CD4-positive, alpha-beta memory T cell (primary cell): ENCODE measurements around the gene ACTL8. TPM values are rescaled to one million over a fixed set of nuclear protein-coding genes. Genes with fewer than 3 reads are reported as not detected.

Experiments used
- CTCF ChIA-PET: fragments of 350-600 bp; sonication (Branson Sonifier 250); formaldehyde crosslinking; loops from one replicate; lab custom pipeline; 2021; ENCODE audit warnings: inconsistent platforms; ENCODE audit not compliant: partially characterized antibody; lab: Charles Lee
- POLR2A ChIA-PET: fragments of 350-600 bp; sonication (Branson Sonifier 250); formaldehyde crosslinking; loops from one replicate; lab custom pipeline; 2021; ENCODE audit not compliant: partially characterized antibody; lab: Charles Lee
- DNase-seq, 5 donors: peaks; one replicate each; pipeline versions ENCODE4 v3.0.0 to v3.0.0-alpha.2; 2020 to 2022; ENCODE audit warnings: mixed read lengths in 1 of 5
- H3K27ac ChIP-seq: one replicate; pipeline ENCODE4 v1.7.0; 2013; ENCODE audit warnings: low read depth, low read length
- H3K27me3 ChIP-seq: 2 replicates; pipeline ENCODE4 v1.7.0; 2013; ENCODE audit warnings: mild to moderate bottlenecking, low read length, moderate library complexity; ENCODE audit not compliant: insufficient read depth
- H3K36me3 ChIP-seq: 2 replicates; pipeline ENCODE4 v1.7.0; 2013; ENCODE audit warnings: mild to moderate bottlenecking, low read length, moderate library complexity; ENCODE audit not compliant: insufficient read depth
- H3K4me1 ChIP-seq: 2 replicates; pipeline ENCODE4 v1.7.0; 2013; ENCODE audit warnings: mild to moderate bottlenecking, low read length, moderate library complexity; ENCODE audit not compliant: insufficient read depth
- H3K4me3 ChIP-seq, 2 donors: one replicate each; pipeline ENCODE4 v1.7.0; 2013; ENCODE audit warnings: low read length in 2 of 2, mild to moderate bottlenecking in 1 of 2
- H3K9me3 ChIP-seq, 2 donors: one replicate each; pipeline ENCODE4 v1.7.0; 2013; ENCODE audit warnings: low read length in 2 of 2, control low read depth in 1 of 2; ENCODE audit not compliant: control insufficient read depth in 1 of 2
- H3K27ac Mint-ChIP-seq, 7 donors: one replicate each; pipeline ENCODE4 v1.8.0; 2020 to 2021; ENCODE audit warnings: mixed read lengths in 7 of 7, mild to moderate bottlenecking in 6 of 7, inconsistent platforms in 3 of 7, moderate library complexity in 3 of 7
- H3K27me3 Mint-ChIP-seq, 2 donors: one replicate each; pipeline ENCODE4 v1.8.0; 2020 to 2021; ENCODE audit warnings: mixed read lengths in 2 of 2
- H3K36me3 Mint-ChIP-seq, 2 donors: one replicate each; pipeline ENCODE4 v1.8.0; 2020 to 2021; ENCODE audit warnings: mixed read lengths in 2 of 2, inconsistent platforms in 1 of 2, mild to moderate bottlenecking in 1 of 2
- H3K4me1 Mint-ChIP-seq, 4 donors: one replicate each; pipeline ENCODE4 v1.8.0; 2020 to 2021; ENCODE audit warnings: mixed read lengths in 4 of 4, mild to moderate bottlenecking in 1 of 4
- H3K4me3 Mint-ChIP-seq, 8 donors: one replicate each; pipeline ENCODE4 v1.8.0; 2020 to 2021; ENCODE audit warnings: mixed read lengths in 8 of 8, mild to moderate bottlenecking in 7 of 8, moderate library complexity in 6 of 8, inconsistent platforms in 3 of 8
- H3K9me3 Mint-ChIP-seq, 8 donors: one replicate each; pipeline ENCODE4 v1.8.0; 2020 to 2021; ENCODE audit warnings: mixed read lengths in 8 of 8, mild to moderate bottlenecking in 5 of 8, inconsistent platforms in 3 of 8, moderate library complexity in 1 of 8
- intact Hi-C: fragments of 100-400 bp; cut with micrococcal nuclease; formaldehyde crosslinking; loops from one replicate; pipeline ENCODE4 v1.15.1; 2023
- polyA plus RNA-seq, 2 donors: library from polyadenylated mRNA; unstranded; fragments of 300-500 nt; fragmentation: Illumina TruSeq; gene quantifications; one replicate each; pipeline ENCODE4 v1.2.3, GENCODE V29; 2021
- total RNA-seq, 2 experiments: library from RNA; stranded (reverse); gene quantifications; one replicate each; pipeline ENCODE4 v1.2.3, GENCODE V29; 2021

Gene ACTL8
- total and polyA plus RNA-seq, 4 experiments from 2014 or later: not detected

DNA sequence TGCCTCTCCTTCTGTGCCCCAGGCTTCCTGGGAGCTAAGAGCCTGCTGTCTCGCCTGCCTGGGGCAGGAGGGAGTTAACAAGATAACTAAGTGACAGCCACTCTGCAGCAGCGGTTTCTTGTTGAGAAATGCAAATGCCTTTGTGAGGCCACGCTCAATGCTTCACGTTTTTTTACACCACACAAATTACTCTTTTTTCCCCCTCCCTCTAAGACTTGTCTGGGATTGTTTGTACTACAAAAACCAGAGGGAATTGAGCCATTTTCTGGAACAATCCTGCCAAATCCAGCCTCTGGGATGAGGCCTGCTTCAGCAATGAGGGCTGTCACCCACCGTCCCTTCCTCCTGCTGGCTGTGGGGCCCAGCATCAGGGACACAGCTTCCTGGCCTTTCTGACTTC is 119.6 kb downstream of the ACTL8 start:
- intact Hi-C loops: no loop called here

DNA sequence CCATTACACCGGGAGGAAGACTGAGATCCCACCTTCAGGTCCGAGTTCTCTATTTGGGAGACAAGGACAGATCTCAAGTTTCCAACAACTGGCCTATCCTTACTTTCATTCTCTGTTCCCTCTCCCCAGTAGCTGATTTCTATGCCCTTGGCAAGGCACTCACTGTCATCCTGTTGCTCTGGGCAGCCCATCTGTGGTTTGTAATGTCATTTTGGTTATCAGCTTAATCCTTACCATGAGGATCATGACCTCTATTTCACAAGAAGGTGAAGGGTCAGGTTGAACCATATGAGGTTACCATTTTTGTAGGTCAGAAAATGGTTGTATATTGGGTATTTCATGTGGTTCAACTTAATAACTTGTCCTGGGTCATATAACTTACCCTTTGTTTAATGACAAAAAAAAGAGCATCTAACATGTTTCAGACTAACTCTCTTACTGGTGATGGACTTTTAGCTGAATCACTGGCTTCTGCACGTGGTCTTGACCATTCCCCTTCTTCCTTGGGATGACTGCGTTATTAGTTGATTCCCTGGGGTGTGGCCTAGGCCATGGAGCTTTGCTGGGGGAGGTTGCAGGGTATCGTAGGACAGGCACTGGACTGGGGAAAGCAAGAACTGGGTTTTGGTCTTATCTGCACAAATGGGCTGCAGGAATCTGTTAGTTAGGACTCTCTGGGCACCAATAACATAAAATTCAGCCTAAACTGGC is 120.2 kb downstream of the ACTL8 start:
- DNase-seq: no peak
- intact Hi-C loops: no loop called here
- H3K27me3 Mint-ChIP-seq: peaks cover 1 to 4% of the 10 kb centered on the region in 2 donors

More for the DNA sequence above, 119.6 kb downstream of the ACTL8 start:
- ChIA-PET CTCF (no interaction called here), POLR2A (no interaction called here)
- no peak for DNase-seq
- Histone ChIP-seq H3K4me3 (no peak overlapping the region), H3K36me3 (no peaks in the 10 kb centered on the region), H3K4me1 (no peaks in the 10 kb centered on the region), H3K9me3 (no peaks in the 10 kb centered on the region), H3K27me3 (no peaks in the 10 kb centered on the region), H3K27ac (no peak overlapping the region)
- H3K4me1 Mint-ChIP-seq: peaks cover 0 to 2% (median 0%) of the 10 kb centered on the region in 4 donors
- H3K27me3 Mint-ChIP-seq: peaks cover 1 to 4% of the 10 kb centered on the region in 2 donors
- no peak overlapping the region for H3K27ac Mint-ChIP-seq
- peaks cover 0 to 5% (median 2%) of the 10 kb centered on the region in 8 donors for H3K9me3 Mint-ChIP-seq
- no peaks in the 10 kb centered on the region for H3K36me3 Mint-ChIP-seq
- peak overlapping the region in 1 of 8 donors; percentile 3 for H3K4me3 Mint-ChIP-seq

DNA sequence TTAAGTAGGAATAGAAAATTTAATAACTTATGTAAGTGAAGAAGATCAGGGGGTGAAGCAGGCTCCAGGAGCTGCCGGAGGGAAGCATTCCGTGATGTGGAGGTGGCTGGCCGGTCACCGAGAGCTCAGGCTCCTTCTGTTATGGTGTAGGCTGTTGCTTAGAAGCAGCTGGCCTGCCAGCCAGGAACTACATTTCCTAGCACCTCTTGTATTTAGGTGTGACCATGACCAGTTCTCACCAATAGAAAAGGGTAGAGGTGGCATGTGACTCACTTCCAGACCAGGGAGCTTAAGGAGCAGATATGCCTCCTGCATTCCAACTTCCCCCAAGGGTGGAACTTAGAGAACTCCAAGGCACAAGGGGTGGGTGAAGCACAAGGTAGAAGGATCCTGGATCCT is 120.7 kb downstream of the ACTL8 start:
- H3K27me3 ChIP-seq: no peaks in the 10 kb centered on the region
- no peak overlapping the region for H3K27ac Mint-ChIP-seq
- H3K4me3 ChIP-seq: no peak overlapping the region
- peaks cover 0 to 2% (median under 1%) of the 10 kb centered on the region in 8 donors for H3K9me3 Mint-ChIP-seq
- no peak overlapping the region for H3K27ac ChIP-seq
- peaks cover 1 to 4% of the 10 kb centered on the region in 2 donors for H3K27me3 Mint-ChIP-seq
- intact Hi-C loops: no loop called here
- no peaks in the 10 kb centered on the region for H3K36me3 Mint-ChIP-seq
- H3K9me3 ChIP-seq: no peaks in the 10 kb centered on the region
- no peaks in the 10 kb centered on the region for H3K4me1 ChIP-seq
- CTCF ChIA-PET: no interaction called here
- H3K4me3 Mint-ChIP-seq: no peak overlapping the region
- peaks cover 0 to 2% (median 0%) of the 10 kb centered on the region in 4 donors for H3K4me1 Mint-ChIP-seq
- no peaks in the 10 kb centered on the region for H3K36me3 ChIP-seq
- no peak for DNase-seq
- POLR2A ChIA-PET: no interaction called here

More for the DNA sequence above, 120.2 kb downstream of the ACTL8 start:
- Histone ChIP-seq H3K9me3 (no peaks in the 10 kb centered on the region), H3K27me3 (no peaks in the 10 kb centered on the region), H3K4me1 (no peaks in the 10 kb centered on the region), H3K36me3 (no peaks in the 10 kb centered on the region), H3K27ac (no peak overlapping the region), H3K4me3 (no peak overlapping the region)
- Mint-ChIP-seq H3K36me3 (no peaks in the 10 kb centered on the region), H3K4me3 (peak overlapping the region in 1 of 8 donors; percentile 3), H3K27ac (no peak overlapping the region), H3K9me3 (peaks cover 0 to 5% (median 2%) of the 10 kb centered on the region in 8 donors), H3K4me1 (peaks cover 0 to 2% (median 0%) of the 10 kb centered on the region in 4 donors)
- CTCF ChIA-PET: no interaction called here
- POLR2A ChIA-PET: no interaction called here

Other genes with a start within 250 kb of the ACTL8 start
- under 1 TPM; 0.47 to 0.78 TPM for gene ARHGEF10L, start 215.6 kb upstream of the ACTL8 start, total RNA-seq
- not detected for gene ARHGEF10L, start 215.6 kb upstream of the ACTL8 start, polyA plus RNA-seq